Cardiac septum (tissue), 1 donor: Measurements from ENCODE around the gene RPN2. TPM values are rescaled to one million over a fixed set of nuclear protein-coding genes. Genes with fewer than 3 reads are reported as not detected.

ENCODE experiments used
- DNase-seq: peaks from one replicate; pipeline ENCODE4 v3.0.0-alpha.2; 2020; ENCODE audit warnings: low spot score
- intact Hi-C: fragments of 100-400 bp; cut with DNase I; formaldehyde crosslinking; loops from one replicate; pipeline ENCODE4 v1.14.0; 2022
- total RNA-seq: library from RNA; stranded (reverse); fragmentation: NEBNext Ultra II Directional; extraction: Animal tissue kit (Norgen Biotek cat#: 25700); gene quantifications from one replicate; pipeline ENCODE4 v1.2.1, GENCODE V29; 2021
- donor health status: DM: no; HTN: no; CAD: no.

RPN2 gene
- total RNA-seq, 1 donor from 2014 or later, result 94.9 TPM

DNA sequence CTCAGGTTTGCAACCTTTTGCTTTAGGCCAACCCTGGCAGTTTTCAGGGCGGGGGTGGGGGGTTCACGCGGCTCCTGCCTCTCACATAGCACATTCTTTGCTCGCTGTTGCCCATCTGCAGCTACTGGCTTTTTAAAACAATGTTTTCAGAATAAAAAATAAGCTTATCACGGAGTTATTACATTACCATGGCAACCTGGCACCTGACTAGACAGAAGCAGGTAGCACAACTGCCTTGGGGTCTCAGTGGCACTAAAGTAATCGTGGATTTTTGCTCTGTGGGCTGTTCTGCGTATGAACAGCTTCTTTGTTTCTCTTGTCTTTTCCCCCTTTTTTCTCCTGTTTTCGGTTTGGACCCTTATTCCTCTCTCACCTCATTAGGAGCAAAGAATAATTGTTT lies 101.3 kb downstream of the RPN2 start:
- intact Hi-C loops, result no loop called here
- no peak for DNase-seq

GRCh38 chr20:37282556-37282955 lies 103.4 kb downstream of the RPN2 start:
- no peak for DNase-seq
- intact Hi-C loops, result no loop called here

- DNase-seq, result no peak
- intact Hi-C loops, result no loop called here
Measured at GRCh38 chr20:37283530-37284195, 104.5 kb downstream of the RPN2 start.

GRCh38 chr20:37284691-37285161 lies 105.6 kb downstream of the RPN2 start:
- intact Hi-C loops, result loop anchor here (5.0 kb wide), 1 partner anchor 243 kb away; the partner anchor contains the start of gene BLCAP
- no peak for DNase-seq

DNA sequence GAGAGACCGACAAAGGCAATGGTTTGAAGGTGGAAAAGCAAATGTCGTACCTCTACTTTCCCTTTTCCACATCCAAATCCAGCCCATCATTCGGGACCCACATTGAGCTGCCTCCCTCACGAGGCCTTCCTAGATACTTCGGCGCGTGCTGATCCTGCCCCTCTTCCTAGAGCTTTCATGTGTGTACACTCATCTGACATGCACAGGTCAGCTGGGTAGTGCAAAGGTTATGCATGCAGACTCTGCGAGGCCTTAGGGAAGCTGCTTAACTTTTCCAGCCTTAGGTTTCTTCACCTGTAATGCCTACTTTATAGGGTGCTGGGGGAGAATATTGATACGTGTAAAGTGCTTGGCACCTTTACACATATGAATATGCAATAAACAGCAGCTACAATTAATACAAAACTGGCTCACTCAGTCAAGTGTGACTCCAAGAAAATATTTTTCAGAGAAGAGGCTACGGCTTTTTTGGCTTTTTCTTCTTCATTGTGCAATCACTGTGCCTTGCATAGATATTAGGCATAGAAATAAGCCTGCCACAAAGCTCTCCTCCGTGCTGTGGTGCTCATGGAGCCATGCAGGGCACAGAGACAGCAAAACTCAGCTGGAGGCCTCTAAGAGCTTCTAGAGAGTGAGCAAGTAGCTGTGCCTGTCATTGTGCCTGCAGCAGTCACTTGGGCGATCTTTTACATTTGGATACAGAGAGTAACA lies 106.7 kb downstream of the RPN2 start:
- peak; percentile 24 for DNase-seq
- intact Hi-C loops, result loop anchor here (5.0 kb wide), 1 partner anchor 241 kb away; the partner anchor contains the start of gene BLCAP

DNA sequence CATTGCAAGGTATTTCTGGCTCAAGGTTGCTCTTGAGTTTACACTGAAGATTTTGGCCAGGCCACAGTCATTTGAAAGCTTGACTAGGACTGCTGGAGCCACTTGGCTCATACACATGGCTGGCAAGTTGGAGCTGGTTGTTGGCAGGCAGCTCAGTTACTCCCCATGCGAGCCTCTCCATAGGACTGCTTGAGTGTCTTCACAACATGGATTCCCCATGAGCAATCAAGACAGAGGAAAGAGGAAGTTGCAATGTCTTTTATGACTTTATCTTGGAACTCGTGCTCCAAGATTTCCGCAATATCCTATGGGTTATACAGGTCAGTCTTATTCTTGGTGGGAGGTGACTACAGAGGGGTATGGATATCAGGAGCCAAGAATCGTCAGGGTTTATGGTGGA lies 109.0 kb downstream of the RPN2 start:
- no peak for DNase-seq
- intact Hi-C loops, result loop anchor here (5.0 kb wide), 1 partner anchor 239 kb away; the partner anchor contains the start of gene BLCAP

GRCh38 chr20:37290158-37290810 lies 111.2 kb downstream of the RPN2 start:
- peak; percentile 35 for DNase-seq
- intact Hi-C loops, result no loop called here

Other genes with a start within 250 kb of the RPN2 start
- 20.7 TPM for gene SAMHD1, start 227.6 kb upstream of the RPN2 start, total RNA-seq
- gene RBL1, start 83.3 kb upstream of the RPN2 start, total RNA-seq, result 2.6 TPM
- gene MROH8, start 218 bp downstream of the RPN2 start, total RNA-seq, result 3.8 TPM
- not detected for gene GHRH, start 82.5 kb downstream of the RPN2 start, total RNA-seq
- gene MANBAL, start 110.3 kb downstream of the RPN2 start, total RNA-seq, result 20.5 TPM
- gene SRC, start 166.8 kb downstream of the RPN2 start, total RNA-seq, result 5.0 TPM